ENCODE results near the gene GNAL.

The GNAL gene

DNA sequence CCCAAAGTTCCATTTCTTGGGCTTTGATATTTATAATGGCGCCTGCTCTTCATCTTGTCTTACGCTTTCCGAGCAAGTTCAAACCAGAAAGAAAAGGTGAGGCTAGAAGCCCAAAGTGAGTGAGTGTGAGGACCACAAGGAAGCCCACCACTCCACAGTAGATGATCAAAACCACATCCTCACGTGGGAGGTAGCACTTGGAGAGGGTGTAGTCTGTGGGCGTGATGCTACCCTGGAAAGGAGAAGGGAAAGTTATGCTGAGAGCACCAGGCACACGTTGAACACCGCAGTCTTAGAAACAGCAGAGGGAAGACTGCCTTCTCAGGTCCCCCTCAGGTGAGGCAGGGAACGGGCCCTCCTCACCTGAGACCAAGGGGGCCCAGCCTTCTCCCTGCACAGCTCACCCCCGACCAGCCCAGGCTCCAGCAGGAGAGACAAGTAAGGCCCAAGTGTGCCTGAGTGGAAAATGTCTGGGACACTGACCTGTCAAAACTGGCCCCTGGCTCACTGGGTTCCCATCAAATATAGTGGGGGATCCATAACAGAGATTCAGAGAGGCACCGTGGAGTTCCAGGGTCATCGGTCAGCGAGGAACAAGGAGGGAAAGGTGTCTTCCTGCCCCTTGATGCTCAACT is 195.4 kb downstream of the GNAL start:
- no peak for DNase-seq (ENCODE audit: low read depth)
- H3K4me3 ChIP-seq (ENCODE audit: low read length): no peak overlapping the region
- TF ChIP-seq, protein P1, sequence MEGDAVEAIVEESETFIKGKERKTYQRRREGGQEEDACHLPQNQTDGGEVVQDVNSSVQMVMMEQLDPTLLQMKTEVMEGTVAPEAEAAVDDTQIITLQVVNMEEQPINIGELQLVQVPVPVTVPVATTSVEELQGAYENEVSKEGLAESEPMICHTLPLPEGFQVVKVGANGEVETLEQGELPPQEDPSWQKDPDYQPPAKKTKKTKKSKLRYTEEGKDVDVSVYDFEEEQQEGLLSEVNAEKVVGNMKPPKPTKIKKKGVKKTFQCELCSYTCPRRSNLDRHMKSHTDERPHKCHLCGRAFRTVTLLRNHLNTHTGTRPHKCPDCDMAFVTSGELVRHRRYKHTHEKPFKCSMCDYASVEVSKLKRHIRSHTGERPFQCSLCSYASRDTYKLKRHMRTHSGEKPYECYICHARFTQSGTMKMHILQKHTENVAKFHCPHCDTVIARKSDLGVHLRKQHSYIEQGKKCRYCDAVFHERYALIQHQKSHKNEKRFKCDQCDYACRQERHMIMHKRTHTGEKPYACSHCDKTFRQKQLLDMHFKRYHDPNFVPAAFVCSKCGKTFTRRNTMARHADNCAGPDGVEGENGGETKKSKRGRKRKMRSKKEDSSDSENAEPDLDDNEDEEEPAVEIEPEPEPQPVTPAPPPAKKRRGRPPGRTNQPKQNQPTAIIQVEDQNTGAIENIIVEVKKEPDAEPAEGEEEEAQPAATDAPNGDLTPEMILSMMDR (IDR thresholded peaks at IDR 0.05; ENCODE audit: insufficient read depth, low read depth, low read length, missing control alignments): no peak

DNA sequence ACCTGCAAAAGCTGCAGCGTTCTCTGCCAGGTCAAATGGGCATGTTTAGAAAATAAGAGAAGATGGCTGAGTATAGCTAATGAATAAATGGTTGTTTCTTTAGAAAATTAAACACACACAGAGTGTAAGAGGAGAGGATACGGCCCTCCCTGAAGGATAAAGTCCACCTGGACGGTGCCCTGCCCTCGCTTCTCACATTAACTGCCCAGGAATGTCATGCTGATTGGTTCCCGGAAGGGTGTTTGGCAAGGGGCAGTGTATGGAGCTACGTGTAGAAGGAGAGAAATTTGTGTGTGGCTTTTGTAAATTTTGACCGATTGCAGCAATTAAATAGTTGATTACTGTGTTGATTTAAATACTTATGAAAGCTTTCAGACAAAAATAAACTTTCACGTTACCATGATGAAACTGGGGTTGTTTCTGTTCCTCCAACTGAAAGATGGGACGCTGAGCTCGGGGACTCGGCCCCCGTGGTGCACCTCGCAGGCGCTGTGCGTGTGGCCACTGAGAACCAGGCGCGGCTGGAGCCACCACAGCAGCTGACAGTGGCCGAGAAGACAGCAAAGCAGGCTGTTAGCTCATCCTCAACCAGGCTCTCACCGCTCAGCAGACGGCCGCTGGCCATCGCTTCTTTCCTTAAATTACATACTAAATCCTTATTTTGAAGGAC is 196.3 kb downstream of the GNAL start:
- TF ChIP-seq, protein P1 (IDR thresholded peaks at IDR 0.05; ENCODE audit: insufficient read depth, low read depth, low read length, missing control alignments): no peak
- no peak for DNase-seq (ENCODE audit: low read depth)
- no peak overlapping the region for H3K4me3 ChIP-seq (ENCODE audit: low read length)

DNA sequence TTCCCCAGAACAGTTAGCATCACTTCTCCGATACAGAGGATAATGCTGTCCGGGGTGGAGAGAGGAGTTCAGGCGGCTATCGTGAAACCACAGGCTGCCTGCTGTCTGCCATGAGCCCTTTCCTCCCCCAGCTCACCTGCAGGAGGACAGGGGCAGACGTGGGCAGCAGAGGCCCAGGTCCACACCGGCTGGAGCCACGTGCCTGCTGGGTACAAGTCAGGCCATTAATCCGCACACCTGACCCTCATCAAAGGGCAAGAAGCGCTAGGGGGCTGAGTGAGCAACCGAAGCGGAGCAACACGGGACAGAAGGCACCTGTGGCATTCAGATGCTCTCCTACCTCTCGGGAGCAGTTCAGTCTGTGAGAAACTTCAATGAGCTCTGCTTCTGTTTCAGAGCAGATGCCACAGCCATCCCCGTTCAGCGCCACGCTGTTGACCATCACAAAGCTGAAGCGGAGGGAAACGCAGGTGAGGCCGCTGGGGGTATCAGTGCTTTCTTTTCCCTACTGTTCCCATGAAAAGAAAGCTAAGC is 197.6 kb downstream of the GNAL start:
- DNase-seq (ENCODE audit: low read depth): no peak
- H3K4me3 ChIP-seq (ENCODE audit: low read length): no peak overlapping the region
- TF ChIP-seq, protein P1 (IDR thresholded peaks at IDR 0.05; ENCODE audit: insufficient read depth, low read depth, low read length, missing control alignments): no peak

DNA sequence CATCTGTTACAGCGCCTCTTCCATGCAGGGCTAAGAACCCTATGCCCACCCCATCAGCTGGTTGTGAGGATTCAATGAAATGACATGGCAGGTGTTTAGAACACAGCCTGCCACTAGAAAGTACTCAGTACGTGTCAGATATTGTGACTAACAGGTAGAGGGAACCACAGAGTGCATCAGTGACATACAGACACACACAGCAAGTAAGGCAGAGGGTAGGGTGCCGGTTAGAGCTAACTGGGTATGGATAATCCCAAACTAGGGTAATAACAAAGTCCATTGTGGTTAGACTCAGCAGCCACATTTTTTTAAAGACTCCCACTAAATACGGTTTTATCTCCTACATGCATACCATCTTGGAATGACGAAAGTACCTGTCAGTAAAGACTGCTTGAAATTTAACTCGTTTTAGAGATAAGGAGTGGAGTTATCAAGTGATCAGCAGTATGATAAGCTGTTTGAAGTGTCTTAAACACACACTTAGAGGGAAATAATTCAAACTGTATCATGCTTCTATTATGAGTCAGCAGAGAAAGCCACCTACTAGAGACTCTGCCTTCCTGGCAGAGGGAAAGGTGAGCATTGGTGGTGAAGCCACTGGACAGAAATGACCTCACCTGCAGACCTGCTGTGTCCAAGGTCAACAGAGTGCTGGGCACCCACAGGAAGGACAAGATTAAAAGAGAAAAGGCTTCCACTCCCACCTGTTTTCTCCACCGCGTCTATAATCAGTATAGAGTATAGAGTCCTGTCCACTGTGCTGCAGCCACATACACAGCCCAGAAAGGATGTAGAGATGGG is 198.5 kb downstream of the GNAL start:
- DNase-seq (ENCODE audit: low read depth): no peak
- H3K4me3 ChIP-seq (ENCODE audit: low read length): no peak overlapping the region
- TF ChIP-seq, protein P1 (IDR thresholded peaks at IDR 0.05; ENCODE audit: insufficient read depth, low read depth, low read length, missing control alignments): no peak

DNA sequence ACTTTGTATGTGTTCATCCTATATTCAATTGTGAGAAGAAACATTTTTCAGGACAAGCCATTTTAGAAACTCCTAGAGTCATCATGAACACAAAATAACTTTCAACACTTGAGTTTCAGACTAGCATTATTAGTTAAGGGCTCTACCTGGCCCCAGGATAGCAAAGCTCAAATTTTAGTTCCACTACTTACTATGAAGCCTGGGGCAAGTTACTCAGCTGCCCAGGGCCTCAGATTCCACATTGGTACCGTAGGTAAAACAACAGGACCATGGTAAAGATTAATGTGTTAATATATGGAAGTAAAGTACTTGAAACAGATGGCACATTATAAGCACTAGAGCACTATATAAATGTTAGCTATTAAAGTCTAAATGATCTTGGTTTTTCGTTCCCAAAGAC is 199.7 kb downstream of the GNAL start:
- TF ChIP-seq, protein P1 (IDR thresholded peaks at IDR 0.05; ENCODE audit: insufficient read depth, low read depth, low read length, missing control alignments): no peak
- no peak for DNase-seq (ENCODE audit: low read depth)
- no peak overlapping the region for H3K4me3 ChIP-seq (ENCODE audit: low read length)

DNA sequence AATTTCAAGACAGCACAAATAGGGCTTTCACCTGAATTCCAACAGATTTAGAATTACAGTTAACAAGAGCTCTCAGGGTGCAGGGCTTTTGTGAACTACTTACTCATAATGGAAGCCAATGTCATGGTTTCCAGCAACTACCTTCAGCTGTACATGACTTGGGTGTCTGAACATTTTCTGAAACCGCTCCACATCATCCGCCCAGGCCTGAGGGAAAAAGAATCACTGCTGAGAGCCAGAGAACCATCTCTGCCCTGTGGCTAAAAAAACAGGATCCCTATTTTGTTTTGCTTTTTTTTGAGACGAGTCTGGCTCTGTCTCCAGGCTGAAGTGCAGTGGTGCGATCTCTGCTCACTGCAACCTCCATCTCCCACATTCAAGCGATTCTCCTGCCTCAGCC is 200.2 kb downstream of the GNAL start:
- DNase-seq (ENCODE audit: low read depth): no peak
- TF ChIP-seq, protein P1 (IDR thresholded peaks at IDR 0.05; ENCODE audit: insufficient read depth, low read depth, low read length, missing control alignments): no peak
- no peak overlapping the region for H3K4me3 ChIP-seq (ENCODE audit: low read length)
